Left cardiac atrium (tissue), 4 donors: ENCODE measurements around the gene KANSL1L. TPM values are rescaled to one million over a fixed set of nuclear protein-coding genes. Genes with fewer than 3 reads are reported as not detected.
"Not testable (repeated sequence)": the region's sequence is repeated elsewhere in the genome, so short reads cannot be mapped to it uniquely, and the experiment has no call there.

ENCODE experiments used
- ATAC-seq, 2 donors: fragments of 200-7000 bp; cut with Tn5 transposase; one replicate each; pipeline ENCODE4 v1.9.1; 2020; ENCODE audit warnings: mild to moderate bottlenecking in 2 of 2, moderate library complexity in 2 of 2
- DNase-seq: peaks from one replicate; pipeline ENCODE4 v3.0.0-alpha.2; 2020
- intact Hi-C, 2 donors: fragments of 100-400 bp; cut with DNase I; formaldehyde crosslinking; loops; one replicate each; pipeline versions ENCODE4 v1.14.1 to v1.15.1; 2022 to 2023
- long read RNA-seq: library from polyadenylated mRNA; unstranded; transcript quantifications from one replicate; pipeline ENCODE4 v2.0.0, GENCODE V29; 2021
- total RNA-seq, 2 donors: library from RNA; stranded (reverse); fragmentation: NEBNext Ultra II Directional; extraction: Animal tissue kit (Norgen Biotek cat#: 25700); gene quantifications; one replicate each; pipeline ENCODE4 v1.2.1, GENCODE V29; 2021
- donor health status: DM: no; HTN: yes; CAD: no.
- donor health status: DM: no; HTN: yes; CAD: no; lungs with severe emphysema.
- donor health status: DM: yes; HTN: yes; CAD: no.
- donor health status: Dilated cardiomyopathy.

The KANSL1L gene
- total RNA-seq = 10 to 100 TPM; 15.5 to 17.1 TPM
- long read RNA-seq, partial matches to known transcripts = 1 of 18 reads
- long read RNA-seq, other reads (novel, unspliced or antisense) = 17 of 18 reads

GRCh38 chr2:210171309-210172218, at the start of gene KANSL1L:
Gene KANSL1L, minus strand, starts transcription at chr2:210171409. Its CDS starts 16,827 bp downstream, at chr2:210154582.
- ATAC-seq (peak; percentile 95 to 96), DNase-seq (peak; percentile 99)
- intact Hi-C loops = loop anchor here in 1 of 2 donors (5.0 kb wide), 1 partner anchor 169 kb away; the partner anchor contains the start of gene RPE

GRCh38 chr2:210215120-210215519, 43.9 kb upstream of the KANSL1L start:
- intact Hi-C loops = no loop called here
- ATAC-seq = no peak

GRCh38 chr2:210210185-210210584, 39.0 kb upstream of the KANSL1L start:
- DNase-seq (no peak), ATAC-seq (no peak)
- intact Hi-C loops = no loop called here

More at GRCh38 chr2:210215120-210215519, 43.9 kb upstream of the KANSL1L start:
- DNase-seq = no peak

- ATAC-seq (no peak), DNase-seq (no peak)
- intact Hi-C loops = no loop called here
Observed at GRCh38 chr2:210207929-210208328, 36.7 kb upstream of the KANSL1L start.

- no peak for DNase-seq
- ATAC-seq = no peak
- intact Hi-C loops = no loop called here
Observed at GRCh38 chr2:210203558-210203957, 32.3 kb upstream of the KANSL1L start.

- intact Hi-C loops = no loop called here
- no peak for ATAC-seq
- DNase-seq = no peak
Observed at GRCh38 chr2:210203147-210203546, 31.9 kb upstream of the KANSL1L start.

GRCh38 chr2:210199854-210200253, 28.6 kb upstream of the KANSL1L start:
- intact Hi-C loops = loop anchor here (5.0 kb wide), 2 partner anchors 128 to 223 kb away; no protein-coding TSS in a partner anchor
- no peak for DNase-seq
- ATAC-seq = no peak

GRCh38 chr2:210199186-210199765, 28.1 kb upstream of the KANSL1L start:
- DNase-seq (no peak), ATAC-seq (no peak)
- intact Hi-C loops = loop anchor here (5.0 kb wide), 2 partner anchors 127 to 222 kb away; no protein-coding TSS in a partner anchor

GRCh38 chr2:210198326-210198725, 27.1 kb upstream of the KANSL1L start:
- DNase-seq = no peak
- no peak for ATAC-seq
- intact Hi-C loops = loop anchor here (5.0 kb wide), 2 partner anchors 126 to 221 kb away; no protein-coding TSS in a partner anchor

GRCh38 chr2:210197720-210198119, 26.5 kb upstream of the KANSL1L start:
- intact Hi-C loops = loop anchor here (5.0 kb wide), 2 partner anchors 125 to 220 kb away; no protein-coding TSS in a partner anchor
- DNase-seq = no peak
- no peak for ATAC-seq

- ATAC-seq (peak in 1 of 2 donors; percentile 59), DNase-seq (no peak)
- intact Hi-C loops = loop anchor here (1.0 to 5.0 kb wide), 3 partner anchors 123 to 218 kb away; no protein-coding TSS in a partner anchor
Observed at GRCh38 chr2:210195101-210195852, 24.1 kb upstream of the KANSL1L start.

- ATAC-seq (no peak), DNase-seq (no peak)
- intact Hi-C loops = no loop called here
Observed at GRCh38 chr2:210190345-210190744, 19.1 kb upstream of the KANSL1L start.

GRCh38 chr2:210189452-210190138, 18.4 kb upstream of the KANSL1L start:
- intact Hi-C loops = no loop called here
- no peak for ATAC-seq
- DNase-seq = no peak

- intact Hi-C loops = no loop called here
- ATAC-seq (no peak), DNase-seq (no peak)
Observed at GRCh38 chr2:210188755-210189154, 17.5 kb upstream of the KANSL1L start.

GRCh38 chr2:210188190-210188589, 17.0 kb upstream of the KANSL1L start:
- ATAC-seq (no peak), DNase-seq (no peak)
- intact Hi-C loops = no loop called here

GRCh38 chr2:210183936-210184335, 12.7 kb upstream of the KANSL1L start:
- not testable (repeated sequence) for ATAC-seq, DNase-seq

GRCh38 chr2:210181606-210182088, 10.4 kb upstream of the KANSL1L start:
- intact Hi-C loops, ATAC-seq, DNase-seq: not testable (repeated sequence)

More at GRCh38 chr2:210183936-210184335, 12.7 kb upstream of the KANSL1L start:
- intact Hi-C loops = not testable (repeated sequence)

- not testable (repeated sequence) for DNase-seq, ATAC-seq
Observed at GRCh38 chr2:210181033-210181605, 9.9 kb upstream of the KANSL1L start.

More at GRCh38 chr2:210181033-210181605, 9.9 kb upstream of the KANSL1L start:
- intact Hi-C loops = not testable (repeated sequence)
